Upper lobe of left lung (tissue), 4 donors: ENCODE results near the gene MID1.

Experiments used
- CTCF ChIP-seq, 6 experiments: fragments of 450-650 bp in 4 of 6; fragments of 200-600 bp in 2 of 6; sonication (generic) in 2 of 6; IDR thresholded peaks; one replicate each; pipeline ENCODE4 v1.5.1; 2016 to 2019; ENCODE audit warnings: antibody characterized with exemption in 6 of 6
- EP300 ChIP-seq, 4 donors: sonication (generic); formaldehyde crosslinking; IDR thresholded peaks; one replicate each; pipeline ENCODE4 v1.5.1; 2017; ENCODE audit warnings: antibody characterized with exemption in 4 of 4, control low read depth in 2 of 4
- POLR2A ChIP-seq, 4 donors: fragments of 450-650 bp; IDR thresholded peaks; one replicate each; pipeline ENCODE4 v1.5.1; 2016 to 2017; ENCODE audit warnings: antibody characterized with exemption in 4 of 4, mild to moderate bottlenecking in 2 of 4
- POLR2AphosphoS5 ChIP-seq, 2 donors: sonication (generic); formaldehyde crosslinking; IDR thresholded peaks; one replicate each; pipeline ENCODE4 v1.5.1; 2017; ENCODE audit warnings: antibody characterized with exemption in 2 of 2

GRCh38 chrX:10516781-10517322 is 103.5 kb downstream of the MID1 start:
- TF ChIP-seq CTCF (IDR thresholded peaks at IDR 0.05), result no peak
- no peak for TF ChIP-seq EP300 (IDR thresholded peaks at IDR 0.05)
- no peak for TF ChIP-seq POLR2A (IDR thresholded peaks at IDR 0.05)
- TF ChIP-seq POLR2AphosphoS5 (IDR thresholded peaks at IDR 0.05), result no peak
